Measurements from ENCODE around the gene ZMYND8.
"Not testable (repeated sequence)": the region's sequence is repeated elsewhere in the genome, so short reads cannot be mapped to it uniquely, and the experiment has no call there.

Gene ZMYND8

DNA sequence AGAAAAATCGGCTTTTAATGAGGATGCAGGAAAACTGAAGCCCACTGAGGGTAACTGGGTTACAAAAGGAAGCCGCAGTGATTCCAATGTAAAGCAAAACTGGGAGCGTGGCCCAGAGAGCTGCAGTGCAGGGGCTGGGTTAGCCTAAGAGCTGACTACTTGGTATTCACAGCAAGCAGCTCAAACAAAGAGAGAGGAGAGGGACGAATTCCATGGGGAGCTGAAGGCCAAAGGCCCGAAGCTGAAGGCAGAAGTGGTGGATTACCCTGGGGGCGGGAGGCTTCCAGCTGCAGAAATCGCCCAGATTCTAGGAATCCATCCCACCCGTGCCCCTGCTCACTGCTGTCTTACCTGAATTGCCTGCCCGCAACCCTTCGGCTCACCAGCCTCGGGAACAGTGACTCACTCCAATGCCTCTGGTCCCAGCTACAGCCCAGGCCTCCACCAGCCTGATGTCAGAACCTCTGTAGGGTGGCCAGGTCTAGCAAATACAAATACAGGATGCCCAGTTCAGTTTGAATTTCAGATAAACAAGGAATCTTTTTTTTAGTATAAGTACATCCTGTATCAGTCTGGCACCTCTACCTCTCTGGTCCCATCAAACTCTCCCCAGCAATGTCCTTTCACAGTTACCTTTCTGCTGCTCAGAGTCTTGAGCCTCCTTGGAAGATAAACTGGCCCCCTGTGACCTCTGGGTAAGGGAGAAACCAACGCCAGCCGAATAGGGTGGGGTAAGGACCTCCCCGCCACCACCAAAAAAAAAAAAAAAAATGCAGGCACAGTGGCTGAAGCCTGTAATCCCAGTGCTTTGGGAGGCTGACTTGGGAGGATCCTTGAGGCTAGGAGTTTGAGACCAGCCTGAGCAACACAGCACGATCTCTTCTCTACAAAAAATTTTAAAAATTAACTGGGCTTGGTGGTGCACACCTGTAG is 14.6 kb upstream of the ZMYND8 start:
- DNase-seq (ENCODE audit: low spot score): no peak

DNA sequence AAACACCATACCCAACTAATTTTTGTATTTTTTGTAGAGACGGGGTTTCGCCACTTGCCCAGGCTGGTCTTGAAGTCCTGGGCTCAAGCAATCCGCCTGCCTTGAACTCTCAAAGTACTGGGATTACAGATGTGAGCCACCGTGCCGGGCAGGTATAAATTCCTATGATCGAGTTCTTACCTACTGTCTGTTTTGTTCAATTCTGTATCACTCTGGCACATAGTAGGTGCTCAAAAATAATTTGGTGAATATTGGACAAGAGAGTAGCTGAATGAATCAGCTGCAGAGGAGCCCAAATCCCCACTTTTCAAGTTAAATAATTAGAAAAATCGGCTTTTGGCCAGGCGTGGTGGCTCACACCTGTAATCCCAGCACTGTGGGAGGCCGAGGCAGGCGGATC is 13.7 kb upstream of the ZMYND8 start:
- DNase-seq (ENCODE audit: low spot score): no peak

DNA sequence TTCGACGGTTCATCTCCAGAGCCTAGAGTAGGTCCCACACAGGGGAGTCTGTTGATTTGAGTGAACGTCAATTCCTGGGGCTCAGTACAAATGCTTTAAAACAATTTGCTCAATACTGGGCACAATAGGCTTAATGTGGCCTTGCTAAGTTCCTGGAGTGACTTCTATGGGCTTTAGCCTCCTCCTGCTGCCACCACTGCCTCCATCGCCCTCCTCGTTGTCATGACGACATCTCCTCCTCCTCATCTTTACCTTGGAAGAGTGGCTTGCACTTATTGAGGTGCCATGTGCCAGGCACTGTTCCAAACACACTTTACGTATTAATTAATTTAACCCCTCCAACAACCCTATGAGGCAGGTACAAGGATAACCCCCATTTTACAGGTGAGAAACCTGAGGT is 11.8 kb upstream of the ZMYND8 start:
- DNase-seq (ENCODE audit: low spot score): no peak

DNA sequence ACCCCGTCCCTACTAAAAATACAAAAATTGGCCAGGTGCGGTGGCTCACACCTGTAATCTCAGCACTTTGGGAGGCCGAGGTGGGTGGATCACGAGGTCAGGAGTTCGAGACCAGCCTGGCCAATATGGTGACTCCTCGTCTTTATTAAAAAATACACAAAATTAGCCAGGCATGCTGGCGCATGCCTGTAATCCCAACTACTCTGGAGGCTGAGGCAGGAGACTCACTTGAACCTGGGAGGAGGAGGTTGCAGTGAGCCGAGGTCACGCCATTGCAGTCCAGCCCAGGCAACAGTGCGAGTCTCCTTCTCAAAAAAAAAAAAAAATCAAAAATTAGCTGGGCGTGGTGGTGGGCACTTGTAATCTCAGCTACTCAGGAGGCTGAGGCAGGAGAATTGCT is 9.8 kb upstream of the ZMYND8 start:
- not testable (repeated sequence) for DNase-seq (ENCODE audit: low spot score)

DNA sequence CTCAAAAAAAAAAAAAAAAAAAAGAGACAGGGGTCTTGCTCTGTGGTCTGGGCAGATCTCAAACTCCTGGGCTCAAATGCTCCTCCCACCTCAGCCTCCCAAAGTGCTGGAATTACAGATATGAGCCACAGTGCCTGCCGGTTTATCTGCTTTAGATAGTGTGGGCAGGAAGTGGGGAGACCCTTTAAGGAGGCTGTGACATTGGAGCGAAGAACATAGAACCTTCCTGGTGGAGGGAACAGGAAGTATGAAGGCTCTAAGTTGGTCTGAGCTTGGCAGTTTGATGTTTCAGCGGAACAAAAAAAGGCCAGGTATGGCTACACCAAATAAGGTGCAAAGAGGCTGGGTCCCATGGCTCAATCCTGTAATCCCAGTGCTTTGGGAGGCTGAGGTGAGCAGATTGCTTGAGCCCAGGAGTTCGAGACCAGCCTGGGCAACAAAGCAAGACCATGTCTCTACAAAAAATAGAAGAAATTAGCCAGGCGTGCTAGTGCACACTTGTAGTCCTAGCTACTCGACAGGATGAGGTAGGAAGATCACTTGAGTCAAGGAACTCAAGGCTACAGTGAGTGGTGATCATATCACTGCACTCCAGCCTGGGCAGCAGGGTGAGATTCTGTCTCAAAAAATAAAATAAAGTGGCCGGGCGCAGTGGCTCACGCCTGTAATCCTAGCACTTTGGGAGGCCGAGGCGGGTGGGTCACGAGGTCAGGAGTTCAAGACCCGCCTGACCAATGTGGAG is 8.7 kb upstream of the ZMYND8 start:
- no peak for DNase-seq (ENCODE audit: low spot score)

DNA sequence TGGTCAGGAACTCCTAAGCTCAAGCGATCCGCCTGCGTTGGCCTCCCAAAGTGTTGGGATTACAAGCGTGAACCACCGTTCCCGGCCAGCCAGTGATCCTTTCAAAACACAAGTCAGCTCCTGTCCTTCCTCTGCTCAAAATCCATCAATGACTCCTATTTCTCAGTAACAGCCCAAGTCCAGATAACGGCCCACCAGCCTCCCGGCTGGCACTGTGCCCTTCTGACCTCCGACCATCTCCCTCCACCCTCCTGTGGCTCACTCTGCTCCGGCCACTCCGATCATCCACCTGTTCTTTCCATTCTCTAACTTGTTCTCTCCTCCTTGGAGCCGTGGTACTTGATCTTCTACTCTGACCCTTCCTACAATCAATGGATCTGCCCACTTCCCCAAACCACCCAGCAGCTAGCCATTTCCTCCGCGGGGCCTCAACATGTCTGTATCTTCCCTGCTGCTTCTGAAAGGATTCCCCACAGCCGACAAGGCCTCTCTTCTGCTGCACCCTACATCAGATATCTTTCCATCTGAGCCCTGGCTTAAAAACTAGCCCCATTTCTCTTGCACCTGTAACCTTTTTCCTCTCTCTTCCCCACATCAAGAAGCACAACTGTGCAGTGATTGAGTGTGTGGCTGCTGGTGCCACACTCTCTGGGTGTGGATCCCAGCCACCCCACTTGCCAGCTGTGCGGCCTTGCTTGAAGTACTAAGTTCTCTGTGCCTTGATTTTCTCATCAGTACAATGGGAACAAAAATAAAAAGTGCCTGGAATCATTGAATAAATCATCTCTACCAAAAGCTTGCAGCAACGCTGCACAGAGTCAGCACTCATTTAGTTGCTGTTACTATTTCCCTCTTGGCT is 6.1 kb upstream of the ZMYND8 start:
- no peak for DNase-seq (ENCODE audit: low spot score)

DNA sequence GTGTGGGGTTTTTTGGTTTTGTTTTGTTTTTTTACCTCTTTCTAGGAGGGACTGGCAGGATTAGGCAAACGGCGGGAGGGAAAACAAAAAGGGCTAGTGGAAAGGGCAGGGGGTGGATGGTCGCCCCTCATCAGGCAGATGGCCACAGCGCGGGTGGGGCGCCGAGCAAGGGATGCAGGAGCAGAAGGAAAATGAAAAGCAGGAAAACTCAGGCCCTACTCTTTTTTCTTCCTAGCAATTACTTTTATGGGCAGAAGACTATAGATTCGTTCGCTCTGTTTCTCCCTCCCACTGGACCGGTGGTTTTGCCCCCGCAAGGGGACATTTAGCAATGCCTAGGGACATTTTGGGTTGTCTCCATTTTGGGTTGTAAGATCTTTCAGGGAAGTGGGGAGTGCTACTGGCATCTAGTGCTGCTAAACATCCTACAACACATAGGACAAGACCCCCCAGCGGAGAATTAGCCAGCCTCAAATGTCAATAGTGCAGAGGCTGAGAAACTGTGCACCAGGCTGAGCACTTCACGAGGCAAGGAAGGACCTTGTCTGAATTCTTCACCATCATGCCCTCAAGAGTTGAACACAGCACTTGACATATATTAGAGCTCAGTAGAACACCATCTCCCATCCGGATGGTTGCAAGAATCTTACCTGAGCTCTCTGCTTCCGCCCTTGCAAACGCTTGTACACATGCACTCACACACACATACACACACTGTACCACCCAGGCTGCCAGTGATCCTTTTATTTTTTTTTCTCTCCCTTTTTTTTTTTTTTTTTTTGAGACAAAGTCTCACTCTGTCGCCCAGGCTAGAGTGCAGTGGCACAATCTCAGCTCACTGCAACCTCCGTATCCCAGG is 4.8 kb upstream of the ZMYND8 start:
- no peak for DNase-seq (ENCODE audit: low spot score)

DNA sequence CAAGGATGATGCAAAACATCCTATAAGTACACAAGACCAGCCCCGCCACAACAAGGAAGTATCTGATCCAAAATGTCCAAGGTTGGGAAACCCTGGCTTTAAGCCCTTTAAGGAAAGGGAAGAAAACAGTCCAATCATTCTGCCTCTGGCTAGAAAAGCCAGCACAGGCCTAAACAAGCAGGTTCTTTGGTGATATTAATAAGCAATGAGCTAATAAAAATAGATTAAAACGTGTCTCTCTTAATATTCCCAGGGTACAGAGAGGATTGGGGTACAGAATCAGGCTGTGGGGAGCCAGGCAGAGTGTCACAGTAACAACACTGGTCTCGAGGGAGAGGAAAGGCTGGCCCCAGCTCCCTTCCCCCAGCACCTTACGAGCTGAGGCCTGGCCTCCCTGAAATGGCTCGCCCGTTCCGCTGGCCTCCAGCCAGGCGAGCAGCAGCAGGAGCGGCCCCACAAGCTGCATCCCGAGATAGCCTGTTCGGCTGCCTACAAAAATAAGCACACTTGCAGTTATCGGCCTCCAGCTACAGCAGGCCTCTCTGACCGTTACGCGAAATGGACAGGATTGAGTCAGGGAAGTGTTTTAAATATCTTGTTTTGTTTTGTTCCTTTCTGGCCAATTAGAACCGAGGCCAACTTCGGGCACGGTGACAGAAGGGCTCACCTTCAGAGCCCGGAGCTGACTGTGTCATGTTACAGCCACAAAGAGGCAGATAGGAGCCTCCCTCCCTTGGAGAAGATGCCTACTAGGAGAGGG is 4.0 kb upstream of the ZMYND8 start:
- peak; percentile 79 for DNase-seq (ENCODE audit: low spot score)

DNA sequence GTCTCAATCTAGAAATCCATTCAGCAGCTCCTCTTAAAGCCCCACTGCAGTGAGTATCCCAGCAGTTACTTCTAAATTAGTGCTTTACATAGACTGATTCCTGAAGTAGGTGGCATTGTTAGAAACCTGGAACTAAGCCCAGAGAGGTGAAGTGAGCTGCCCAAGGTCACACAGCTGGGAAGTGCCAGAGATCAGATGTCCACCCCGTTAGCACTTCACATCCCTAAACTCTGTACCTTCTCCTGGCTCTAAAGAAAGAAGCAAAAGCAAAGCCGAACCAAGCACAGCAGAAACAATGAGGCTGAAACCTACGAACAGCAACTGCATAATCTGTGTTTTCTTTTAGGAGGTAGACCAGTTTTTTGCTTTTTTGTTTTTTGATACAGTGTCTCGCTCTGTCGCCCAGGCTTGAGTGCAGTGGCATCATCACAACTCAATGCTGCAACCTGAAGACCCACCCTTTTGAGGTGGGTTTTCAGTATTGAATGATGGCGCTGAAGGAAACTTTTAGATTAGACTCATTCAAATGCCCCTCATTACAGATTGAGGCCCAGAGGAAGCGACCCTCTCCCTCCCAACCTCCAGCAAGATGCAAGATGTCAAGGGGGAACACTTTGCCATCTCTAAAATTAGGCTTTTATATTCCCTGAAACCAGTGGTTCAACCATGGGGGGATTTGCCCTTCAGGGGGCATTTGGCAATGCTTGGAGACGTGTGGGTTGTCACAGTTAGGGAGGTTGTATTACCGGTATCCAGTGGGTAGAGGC is 3.2 kb upstream of the ZMYND8 start:
- no peak for DNase-seq (ENCODE audit: low spot score)

DNA sequence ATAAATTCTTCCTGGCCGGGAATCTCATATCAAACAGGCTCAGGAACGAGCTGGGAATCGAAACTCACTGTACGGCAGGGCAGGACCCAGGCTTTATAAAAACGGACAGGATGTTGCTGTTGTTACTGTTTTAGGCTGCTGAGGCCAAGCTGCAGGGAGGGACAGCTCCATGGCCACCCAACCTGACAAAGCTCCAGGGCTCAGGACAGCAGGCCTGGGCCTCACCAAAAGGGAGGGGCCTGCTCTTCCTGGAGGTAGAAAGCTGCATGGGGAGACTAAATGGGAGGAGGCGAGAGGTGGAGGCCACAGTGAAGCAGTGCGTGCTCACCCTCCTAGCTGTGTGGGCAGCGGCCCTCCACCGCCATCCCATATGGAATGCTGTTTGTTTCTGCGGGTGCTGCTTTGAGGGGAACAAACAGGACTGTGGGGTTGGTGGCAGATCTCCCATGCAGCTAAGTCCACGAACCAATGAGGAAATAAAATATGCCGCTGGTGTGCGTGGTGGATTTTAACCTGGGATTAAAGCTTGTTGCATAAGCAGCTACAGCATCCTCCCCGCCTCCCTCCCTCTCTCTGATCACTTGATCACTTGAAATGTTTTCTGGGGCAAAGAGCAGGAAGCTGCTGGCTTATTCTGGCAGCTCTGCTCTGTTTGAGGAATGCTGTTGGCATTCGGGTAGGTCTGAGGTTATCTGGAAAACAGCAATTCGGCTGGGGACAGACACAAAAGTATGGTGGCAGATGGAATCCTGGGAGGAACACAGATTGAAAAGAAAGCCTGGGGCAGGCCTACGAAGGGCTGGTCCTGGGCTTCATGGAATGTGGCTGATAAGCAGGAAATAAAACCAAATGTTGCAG is 2.4 kb upstream of the ZMYND8 start:
- peak; percentile 72 for DNase-seq (ENCODE audit: low spot score)

DNA sequence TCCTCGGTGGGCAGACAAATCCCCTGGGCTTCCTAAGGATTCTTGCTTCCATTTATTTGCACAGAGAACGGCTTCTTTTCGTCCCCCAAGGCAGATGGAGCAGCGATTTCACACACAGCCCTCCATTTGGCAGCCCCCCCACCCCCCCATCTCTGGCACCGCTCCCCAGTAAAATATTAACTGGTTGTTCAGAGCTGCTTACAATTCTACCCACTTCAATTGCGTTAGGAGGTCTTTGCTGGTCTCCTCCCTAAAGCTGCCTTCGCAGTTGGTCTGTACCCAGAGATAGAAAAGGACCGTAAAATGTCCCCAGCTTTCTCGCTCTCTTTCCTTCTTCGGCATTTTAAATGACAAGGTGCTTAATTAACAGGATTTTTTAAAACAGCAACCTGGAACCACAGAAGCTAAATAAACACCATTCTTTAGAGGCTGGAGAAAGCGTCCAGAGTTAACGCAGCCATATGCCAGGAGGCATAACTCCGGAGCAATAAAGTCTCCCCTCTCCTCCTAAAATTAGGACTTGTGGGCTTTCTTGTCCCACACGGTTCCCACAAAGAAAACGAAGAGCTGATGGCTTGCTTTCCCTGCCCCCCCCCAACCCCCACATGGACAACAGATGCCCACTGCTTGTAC is 1.7 kb upstream of the ZMYND8 start:
- DNase-seq (ENCODE audit: low spot score): no peak

DNA sequence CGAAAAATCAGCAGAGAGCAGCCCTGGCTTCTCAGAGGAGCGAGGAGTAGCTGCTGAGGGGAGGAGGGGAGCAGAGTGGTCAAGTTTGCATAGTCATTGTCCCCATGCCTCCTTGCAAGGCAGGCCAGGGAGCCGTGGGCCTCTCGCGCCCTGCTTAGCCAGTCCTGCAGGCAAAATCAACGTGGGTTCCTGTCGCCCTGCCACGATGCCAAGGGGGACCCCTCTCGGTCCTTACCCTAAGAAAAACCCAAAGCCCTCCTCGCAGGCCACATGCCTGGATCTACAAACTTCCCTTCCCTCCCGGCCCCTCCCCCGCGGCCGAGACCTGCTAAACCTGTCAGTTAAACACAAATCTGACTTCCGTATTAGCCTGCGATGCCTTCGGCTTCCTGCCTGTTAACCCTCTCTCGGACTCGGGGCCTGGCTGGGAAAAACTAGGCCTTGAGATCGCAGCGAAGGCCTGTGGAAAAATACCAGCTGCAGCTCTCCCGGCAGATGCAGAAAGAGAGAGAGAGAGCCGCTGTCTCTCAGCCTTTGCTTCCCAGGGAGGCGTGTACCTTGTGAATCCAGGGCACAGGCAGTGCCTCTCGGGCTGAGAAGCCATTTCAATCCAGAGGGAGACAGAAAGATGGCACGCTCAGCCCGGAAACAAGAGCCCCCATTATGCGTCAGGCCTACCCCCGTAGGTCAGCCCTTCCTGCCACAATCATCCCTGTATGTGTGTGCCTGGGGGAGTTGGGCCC is 968 bp upstream of the ZMYND8 start:
- peak; percentile 60 for DNase-seq (ENCODE audit: low spot score)

DNA sequence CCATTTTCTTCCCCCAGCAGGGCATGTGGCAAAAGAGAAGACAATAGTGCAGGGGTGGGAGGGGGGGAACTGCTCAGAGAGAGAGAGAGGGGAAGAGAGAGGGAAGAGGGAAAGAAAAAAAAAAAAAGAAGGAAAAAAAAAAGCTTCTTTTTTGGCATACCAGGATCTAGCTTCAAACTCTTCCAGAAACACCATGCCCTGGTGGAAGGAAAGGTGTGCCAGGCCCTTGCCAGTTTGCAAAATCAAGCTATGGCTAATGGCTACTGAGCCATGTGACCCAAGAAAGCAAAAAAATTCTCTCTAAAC is 326 bp downstream of the ZMYND8 start:
- no peak for DNase-seq (ENCODE audit: low spot score)

DNA sequence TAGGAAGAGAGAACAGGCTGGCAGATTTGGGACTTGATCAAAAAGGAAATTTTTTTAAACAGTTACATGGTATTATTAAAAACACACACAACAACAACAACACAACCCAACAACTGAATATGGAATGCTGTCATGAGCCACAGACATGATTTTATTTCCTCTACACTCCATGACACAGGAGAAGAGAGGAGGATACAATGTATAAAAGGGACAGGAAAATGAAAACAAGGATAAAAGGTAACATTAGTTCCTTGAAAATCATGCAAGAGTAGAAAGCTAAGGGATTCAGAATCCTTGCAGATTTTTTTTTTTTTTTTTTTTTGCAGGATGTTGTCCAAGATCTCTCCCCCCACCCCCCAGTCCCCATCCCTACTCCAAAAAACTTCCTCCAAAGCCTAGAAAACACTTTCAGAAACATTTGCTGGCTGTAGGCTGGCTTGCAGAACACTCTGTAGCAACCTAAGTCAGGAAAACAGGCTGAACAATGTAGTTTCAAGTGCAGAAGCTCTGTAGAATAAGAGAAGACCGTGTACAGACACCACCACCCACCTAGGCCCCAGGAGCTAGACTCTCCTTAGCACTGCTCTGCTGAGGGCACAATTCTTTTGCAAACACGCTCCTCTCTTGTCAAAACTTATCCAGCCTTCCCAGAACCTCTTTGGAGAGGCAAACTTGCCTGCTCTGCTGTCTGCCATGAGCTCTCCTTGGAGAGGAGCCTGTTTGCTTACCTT is 845 bp downstream of the ZMYND8 start:
- no peak for DNase-seq (ENCODE audit: low spot score)

DNA sequence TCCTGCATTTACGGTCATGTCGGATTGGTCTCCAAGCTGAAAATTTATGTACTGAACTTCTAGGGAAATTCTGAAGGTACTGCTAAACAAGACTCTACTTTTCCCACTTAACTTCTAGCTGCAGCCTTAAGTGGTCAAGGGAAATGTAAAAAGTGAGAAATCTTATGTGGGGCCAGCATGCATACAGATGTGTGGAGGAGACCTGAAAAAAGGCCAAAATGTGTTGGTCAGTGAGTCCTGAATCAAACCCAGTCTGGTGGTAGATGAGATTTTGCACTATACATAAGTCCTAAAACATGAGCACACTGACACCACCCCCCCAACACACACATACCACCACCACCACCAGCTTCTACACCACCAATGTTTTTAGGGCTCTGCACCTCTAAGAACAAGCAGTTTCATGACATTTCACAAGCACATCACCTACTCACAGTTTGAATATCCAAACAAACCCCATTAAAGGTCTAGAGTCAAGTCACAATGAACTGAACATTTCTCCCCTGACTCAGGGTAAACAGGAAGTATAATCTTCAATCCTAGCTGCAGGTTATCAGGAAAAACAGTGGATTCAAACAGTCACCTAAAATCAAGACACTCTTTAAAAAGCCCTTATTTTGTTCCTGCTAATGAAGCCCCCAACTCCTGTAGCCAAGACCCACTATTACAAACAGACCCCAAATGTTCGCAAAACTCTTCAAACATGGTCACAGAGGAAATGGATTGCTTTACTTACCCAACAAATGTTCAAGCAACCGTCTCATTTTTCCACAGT is 1.6 kb downstream of the ZMYND8 start:
- no peak for DNase-seq (ENCODE audit: low spot score)

DNA sequence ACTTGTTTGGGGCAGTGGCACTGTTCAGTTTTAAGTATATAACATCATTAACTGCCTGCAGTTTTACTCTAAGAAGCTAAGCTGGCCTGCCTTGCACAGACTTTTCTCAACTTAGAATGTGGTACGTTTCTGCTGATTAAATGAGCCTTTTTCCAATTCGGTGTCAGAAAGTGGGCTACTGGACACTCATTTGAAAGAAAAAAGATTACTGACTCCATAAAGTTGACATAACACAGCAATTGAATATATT is 2.1 kb downstream of the ZMYND8 start:
- no peak for DNase-seq (ENCODE audit: low spot score)

All from hepatic stellate cell (primary cell).